BLaER1 (cell line): ENCODE measurements around the gene ZNF512.
"Not testable (repeated sequence)": the region's sequence is repeated elsewhere in the genome, so short reads cannot be mapped to it uniquely, and the experiment has no call there.

Experiments
- H3K27ac ChIP-seq: shearing (Covaris generic); formaldehyde crosslinking; 2 replicates; pipeline ENCODE4 v1.8.1; 2022
- H3K27me3 ChIP-seq: shearing (Covaris generic); formaldehyde crosslinking; 2 replicates; pipeline ENCODE4 v1.8.1; 2022
- H3K36me3 ChIP-seq: shearing (Covaris generic); formaldehyde crosslinking; 2 replicates; pipeline ENCODE4 v1.8.1; 2022
- H3K4me1 ChIP-seq: shearing (Covaris generic); formaldehyde crosslinking; 2 replicates; pipeline ENCODE4 v1.8.1; 2022
- H3K4me2 ChIP-seq: shearing (Covaris generic); formaldehyde crosslinking; 2 replicates; pipeline ENCODE4 v1.8.1; 2022
- H3K4me3 ChIP-seq: shearing (Covaris generic); formaldehyde crosslinking; 2 replicates; pipeline ENCODE4 v1.8.1; 2022
- H3K9ac ChIP-seq: shearing (Covaris generic); formaldehyde crosslinking; 2 replicates; pipeline ENCODE4 v1.8.1; 2022
- H3K9me3 ChIP-seq: shearing (Covaris generic); formaldehyde crosslinking; 2 replicates; pipeline ENCODE4 v1.8.1; 2022
- H4K20me1 ChIP-seq: shearing (Covaris generic); formaldehyde crosslinking; 2 replicates; pipeline ENCODE4 v1.8.1; 2022
- Cebpa-rat ChIP-seq: shearing (Covaris generic); IDR thresholded peaks from 2 replicates; pipeline ENCODE4 v1.8.1; 2022

ZNF512 gene

GRCh38 chr2:27582129-27582694 is 630 bp upstream of the ZNF512 start:
- Histone ChIP-seq H3K9me3 (peaks cover 48% of the 10 kb centered on the region), H3K4me1 (peaks cover 37% of the 10 kb centered on the region), H3K27ac (peak overlapping the region; percentile 89), H3K27me3 (no peaks in the 10 kb centered on the region), H3K9ac (peak overlapping the region; percentile 51; the same call in 1 of the 2 replicates), H4K20me1 (peaks cover 27% of the 10 kb centered on the region; the same call in 1 of the 2 replicates), H3K4me2 (peak overlapping the region; percentile 98), H3K4me3 (peak overlapping the region; percentile 83), H3K36me3 (peaks cover 16% of the 10 kb centered on the region)
- TF ChIP-seq Cebpa-rat: no peak

DNA sequence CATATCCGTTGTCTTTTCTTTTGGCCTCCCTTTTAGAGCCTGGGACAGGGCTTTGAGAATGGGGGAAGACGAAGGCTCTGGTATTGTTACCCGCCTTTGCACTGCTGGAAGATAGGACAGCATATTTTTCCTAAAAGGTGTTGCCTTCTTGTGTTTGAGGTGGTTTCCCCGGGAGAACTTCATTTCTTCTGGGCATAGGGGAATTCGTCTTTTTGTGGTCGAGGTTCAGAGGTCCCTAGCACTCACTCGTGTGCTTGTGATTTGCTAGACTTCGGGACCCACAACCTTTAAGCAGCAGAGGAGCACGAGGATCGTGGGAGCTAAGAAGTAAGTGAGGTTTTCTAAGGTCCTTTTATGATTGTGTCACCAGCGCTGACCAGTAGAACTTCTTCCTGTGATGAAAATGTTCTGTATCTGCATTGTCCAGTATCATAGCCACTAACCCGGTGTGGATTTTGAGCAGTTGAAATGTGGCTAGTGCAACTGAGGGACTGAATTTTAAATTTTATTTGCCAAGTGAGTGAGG is 611 bp downstream of the ZNF512 start:
- peak overlapping the region; percentile 83 for H3K4me3 ChIP-seq
- H3K27ac ChIP-seq: peak overlapping the region; percentile 89
- H3K4me1 ChIP-seq: peaks cover 37% of the 10 kb centered on the region
- H3K9ac ChIP-seq: peak overlapping the region; percentile 92
- peaks cover 30% of the 10 kb centered on the region; the same call in 1 of the 2 replicates for H4K20me1 ChIP-seq
- H3K36me3 ChIP-seq: peaks cover 28% of the 10 kb centered on the region
- peaks cover 48% of the 10 kb centered on the region for H3K9me3 ChIP-seq
- no peaks in the 10 kb centered on the region for H3K27me3 ChIP-seq
- no peak for TF ChIP-seq Cebpa-rat
- H3K4me2 ChIP-seq: peak overlapping the region; percentile 98

DNA sequence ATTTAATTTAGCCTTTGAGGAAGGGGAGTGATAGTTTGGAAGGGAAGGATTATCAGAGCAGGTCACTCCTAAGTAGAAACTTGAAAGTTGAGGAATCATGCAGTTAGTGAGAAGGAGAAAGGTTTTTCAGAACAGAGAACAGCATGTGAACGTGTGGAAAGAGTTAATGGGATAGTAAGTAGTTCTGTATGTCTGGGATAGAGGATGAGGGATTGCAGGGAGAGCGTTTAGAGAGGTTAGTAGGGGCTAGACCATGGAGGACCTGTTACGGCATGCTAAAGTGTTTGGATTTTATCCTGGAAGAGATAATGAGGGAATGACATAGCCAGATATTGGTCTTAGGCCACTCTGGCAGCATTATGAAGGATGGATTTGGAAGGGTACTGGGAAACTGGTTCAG is 1.8 kb downstream of the ZNF512 start:
- H3K4me3 ChIP-seq: peak overlapping the region; percentile 83
- peaks cover 34% of the 10 kb centered on the region for H3K36me3 ChIP-seq
- peaks cover 31% of the 10 kb centered on the region; the same call in 1 of the 2 replicates for H4K20me1 ChIP-seq
- peak overlapping the region; percentile 98 for H3K4me2 ChIP-seq
- peaks cover 47% of the 10 kb centered on the region for H3K9me3 ChIP-seq
- TF ChIP-seq Cebpa-rat: no peak
- H3K9ac ChIP-seq: peak overlapping the region; percentile 92; the same call in 1 of the 2 replicates
- H3K27ac ChIP-seq: no peak overlapping the region
- H3K27me3 ChIP-seq: no peaks in the 10 kb centered on the region
- peaks cover 37% of the 10 kb centered on the region for H3K4me1 ChIP-seq

GRCh38 chr2:27587025-27587424 is 4.2 kb downstream of the ZNF512 start:
- Histone ChIP-seq H3K4me2 (no peak overlapping the region), H3K4me1 (peaks cover 31% of the 10 kb centered on the region), H4K20me1 (peaks cover 50% of the 10 kb centered on the region; the same call in 1 of the 2 replicates)

DNA sequence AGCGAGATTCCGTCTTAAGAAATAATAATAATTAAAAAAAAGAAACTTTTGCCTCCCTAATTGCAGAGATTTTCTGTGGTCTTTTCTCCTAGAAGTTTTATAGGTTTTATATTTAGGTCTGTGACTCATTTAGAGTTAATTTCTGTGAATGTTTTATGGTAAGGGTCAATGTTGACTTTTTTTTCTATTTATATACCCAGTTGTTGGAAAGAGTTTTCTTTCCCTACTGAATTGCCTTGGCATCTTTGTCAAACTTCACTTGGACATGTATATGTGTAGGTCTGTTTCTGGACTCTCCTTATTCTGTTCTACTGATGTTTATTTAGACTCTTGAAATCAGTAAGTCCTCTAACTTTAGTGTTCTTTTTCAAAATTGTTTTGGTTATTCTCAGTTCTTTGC is 5.5 kb downstream of the ZNF512 start:
- Histone ChIP-seq H3K36me3 (peaks cover 64% of the 10 kb centered on the region), H3K9me3 (peaks cover 78% of the 10 kb centered on the region), H3K4me1 (peaks cover 25% of the 10 kb centered on the region), H3K4me3 (no peak overlapping the region), H3K27ac (no peak overlapping the region), H3K27me3 (no peaks in the 10 kb centered on the region), H3K4me2 (no peak overlapping the region), H4K20me1 (peaks cover 53% of the 10 kb centered on the region; the same call in 1 of the 2 replicates), H3K9ac (no peak overlapping the region)
- TF ChIP-seq Cebpa-rat: no peak

More at GRCh38 chr2:27587025-27587424, 4.2 kb downstream of the ZNF512 start:
- Histone ChIP-seq H3K27ac (no peak overlapping the region), H3K27me3 (no peaks in the 10 kb centered on the region), H3K4me3 (no peak overlapping the region), H3K9me3 (peaks cover 65% of the 10 kb centered on the region), H3K9ac (no peak overlapping the region), H3K36me3 (peaks cover 51% of the 10 kb centered on the region)
- no peak for TF ChIP-seq Cebpa-rat

DNA sequence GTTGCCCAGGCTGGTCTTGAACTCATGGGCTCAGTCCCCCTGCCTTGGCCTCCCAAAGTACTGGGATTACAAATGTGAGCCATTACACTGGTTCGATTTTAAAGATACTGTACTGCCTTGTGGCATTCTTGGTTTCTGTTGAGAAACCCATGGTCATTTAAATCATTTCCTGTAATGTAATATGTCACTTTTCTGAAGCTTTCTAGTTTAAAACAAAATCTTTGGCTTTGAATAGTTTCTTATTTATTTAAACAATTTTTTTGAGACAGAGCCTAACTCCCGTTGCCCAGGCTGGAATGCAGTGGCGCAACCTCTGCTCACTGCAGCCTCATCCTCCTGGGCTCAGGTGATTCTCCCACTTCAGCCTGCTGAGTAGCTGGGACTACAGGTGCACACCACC is 8.9 kb downstream of the ZNF512 start:
- Histone ChIP-seq H3K9ac (no peak overlapping the region), H3K4me2 (no peak overlapping the region), H3K36me3 (peaks cover 87% of the 10 kb centered on the region), H3K27me3 (no peaks in the 10 kb centered on the region), H3K4me3 (0 out of 2 replicates have a peak overlapping the region, but pooled peaks have one; percentile 7), H3K27ac (no peak overlapping the region), H3K4me1 (no peaks in the 10 kb centered on the region), H4K20me1 (peaks cover 53% of the 10 kb centered on the region), H3K9me3 (peaks cover 98% of the 10 kb centered on the region)
- no peak for TF ChIP-seq Cebpa-rat

- Histone ChIP-seq H3K9ac (no peak overlapping the region), H3K36me3 (peaks cover 87% of the 10 kb centered on the region), H3K4me1 (no peaks in the 10 kb centered on the region), H3K27ac (no peak overlapping the region), H3K27me3 (no peaks in the 10 kb centered on the region), H3K4me3 (no peak overlapping the region), H3K9me3 (peaks cover 83% of the 10 kb centered on the region), H4K20me1 (peaks cover 61% of the 10 kb centered on the region), H3K4me2 (no peak overlapping the region)
- no peak for TF ChIP-seq Cebpa-rat
Observed at GRCh38 chr2:27593240-27593639, 10.4 kb downstream of the ZNF512 start.

- peaks cover 91% of the 10 kb centered on the region for H3K36me3 ChIP-seq
- H3K4me2 ChIP-seq, H3K27me3 ChIP-seq, H3K4me1 ChIP-seq, H3K27ac ChIP-seq, H3K9ac ChIP-seq: not testable (repeated sequence)
- H4K20me1 ChIP-seq: peaks cover 70% of the 10 kb centered on the region
- H3K4me3 ChIP-seq: 0 out of 2 replicates have a peak overlapping the region, but pooled peaks have one; percentile 23
- peaks cover 75% of the 10 kb centered on the region for H3K9me3 ChIP-seq
Observed at GRCh38 chr2:27594020-27594703, 11.3 kb downstream of the ZNF512 start.

GRCh38 chr2:27595412-27595811 is 12.6 kb downstream of the ZNF512 start:
- peaks cover 99% of the 10 kb centered on the region for H3K36me3 ChIP-seq
- peaks cover 62% of the 10 kb centered on the region for H3K9me3 ChIP-seq
- H3K27me3 ChIP-seq, H3K4me2 ChIP-seq, H3K4me1 ChIP-seq, H3K27ac ChIP-seq, H3K9ac ChIP-seq: not testable (repeated sequence)
- 0 out of 2 replicates have a peak overlapping the region, but pooled peaks have one; percentile 16 for H3K4me3 ChIP-seq
- peaks cover 73% of the 10 kb centered on the region for H4K20me1 ChIP-seq

GRCh38 chr2:27596627-27597026 is 13.8 kb downstream of the ZNF512 start:
- H3K9me3 ChIP-seq: peaks cover 50% of the 10 kb centered on the region
- no peaks in the 10 kb centered on the region for H3K27me3 ChIP-seq
- no peak overlapping the region for H3K27ac ChIP-seq
- H3K36me3 ChIP-seq: peaks cover 100% of the 10 kb centered on the region
- H3K4me1 ChIP-seq: 0 out of 2 replicates have a peak, but pooled peaks cover 4% of the 10 kb centered on the region
- H4K20me1 ChIP-seq: peaks cover 78% of the 10 kb centered on the region
- no peak for TF ChIP-seq Cebpa-rat
- no peak overlapping the region for H3K4me3 ChIP-seq
- H3K4me2 ChIP-seq: no peak overlapping the region
- no peak overlapping the region for H3K9ac ChIP-seq
